A549 (cell line): ENCODE data around the gene JMJD6.
A peak's percentile ranks its signal among the peaks of the same experiment; 100 is the strongest.

Source experiments
- BHLHE40 ChIP-seq: IDR thresholded peaks from 2 replicates; pipeline ENCODE4 v1.6.1; 2012; ENCODE audit warnings: low read depth, low read length, inconsistent platforms
- KDM5A ChIP-seq: fragments of 200-600 bp; sonication (generic); IDR thresholded peaks from 2 replicates; pipeline ENCODE4 v1.6.1; 2016; ENCODE audit warnings: antibody characterized with exemption, mild to moderate bottlenecking
- POLR2A ChIP-seq: IDR thresholded peaks from 2 replicates; pipeline ENCODE4 v1.6.1; 2012; ENCODE audit warnings: mild to moderate bottlenecking, low read length
- TF ChIP-seq, protein P1 (sequence below): fragments of >200 bp; sonication (Bioruptor Twin); formaldehyde crosslinking; IDR thresholded peaks from 3 replicates; pipeline ENCODE4 v1.5.1; 2016

DNA sequence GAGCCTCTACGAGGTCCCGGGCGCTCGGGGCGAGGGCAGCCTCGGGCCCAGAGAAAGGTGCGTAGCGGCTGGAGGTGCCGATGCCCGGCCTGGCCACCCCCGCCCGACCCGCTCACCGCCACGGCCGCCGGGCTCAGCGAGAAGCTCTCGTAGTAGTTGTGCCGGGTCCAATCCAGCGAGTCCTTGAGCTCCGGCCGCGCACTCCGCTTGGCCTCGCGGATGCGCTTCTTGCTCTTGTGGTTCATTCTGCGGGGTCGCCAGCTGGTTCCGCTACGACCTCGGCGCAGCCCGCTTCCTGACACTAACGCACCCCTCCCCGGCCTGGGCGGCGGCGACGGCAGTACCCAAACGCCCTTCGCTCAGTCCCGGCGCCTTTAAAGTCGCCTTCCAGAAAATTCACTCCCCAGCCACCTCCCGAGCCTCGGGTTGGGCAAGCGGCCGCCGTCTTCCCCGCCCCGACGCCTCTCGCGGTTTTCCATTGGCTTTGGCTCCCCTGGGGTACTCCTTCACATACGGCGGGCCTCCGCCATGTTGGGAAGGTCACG, at the start of gene JMJD6:
- no peak for TF ChIP-seq KDM5A
- TF ChIP-seq, protein P1, sequence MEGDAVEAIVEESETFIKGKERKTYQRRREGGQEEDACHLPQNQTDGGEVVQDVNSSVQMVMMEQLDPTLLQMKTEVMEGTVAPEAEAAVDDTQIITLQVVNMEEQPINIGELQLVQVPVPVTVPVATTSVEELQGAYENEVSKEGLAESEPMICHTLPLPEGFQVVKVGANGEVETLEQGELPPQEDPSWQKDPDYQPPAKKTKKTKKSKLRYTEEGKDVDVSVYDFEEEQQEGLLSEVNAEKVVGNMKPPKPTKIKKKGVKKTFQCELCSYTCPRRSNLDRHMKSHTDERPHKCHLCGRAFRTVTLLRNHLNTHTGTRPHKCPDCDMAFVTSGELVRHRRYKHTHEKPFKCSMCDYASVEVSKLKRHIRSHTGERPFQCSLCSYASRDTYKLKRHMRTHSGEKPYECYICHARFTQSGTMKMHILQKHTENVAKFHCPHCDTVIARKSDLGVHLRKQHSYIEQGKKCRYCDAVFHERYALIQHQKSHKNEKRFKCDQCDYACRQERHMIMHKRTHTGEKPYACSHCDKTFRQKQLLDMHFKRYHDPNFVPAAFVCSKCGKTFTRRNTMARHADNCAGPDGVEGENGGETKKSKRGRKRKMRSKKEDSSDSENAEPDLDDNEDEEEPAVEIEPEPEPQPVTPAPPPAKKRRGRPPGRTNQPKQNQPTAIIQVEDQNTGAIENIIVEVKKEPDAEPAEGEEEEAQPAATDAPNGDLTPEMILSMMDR: no peak
- TF ChIP-seq BHLHE40: no peak
- TF ChIP-seq POLR2A: peak; percentile 90
